Measurements from ENCODE around the gene NCOA3.

NCOA3 gene

DNA sequence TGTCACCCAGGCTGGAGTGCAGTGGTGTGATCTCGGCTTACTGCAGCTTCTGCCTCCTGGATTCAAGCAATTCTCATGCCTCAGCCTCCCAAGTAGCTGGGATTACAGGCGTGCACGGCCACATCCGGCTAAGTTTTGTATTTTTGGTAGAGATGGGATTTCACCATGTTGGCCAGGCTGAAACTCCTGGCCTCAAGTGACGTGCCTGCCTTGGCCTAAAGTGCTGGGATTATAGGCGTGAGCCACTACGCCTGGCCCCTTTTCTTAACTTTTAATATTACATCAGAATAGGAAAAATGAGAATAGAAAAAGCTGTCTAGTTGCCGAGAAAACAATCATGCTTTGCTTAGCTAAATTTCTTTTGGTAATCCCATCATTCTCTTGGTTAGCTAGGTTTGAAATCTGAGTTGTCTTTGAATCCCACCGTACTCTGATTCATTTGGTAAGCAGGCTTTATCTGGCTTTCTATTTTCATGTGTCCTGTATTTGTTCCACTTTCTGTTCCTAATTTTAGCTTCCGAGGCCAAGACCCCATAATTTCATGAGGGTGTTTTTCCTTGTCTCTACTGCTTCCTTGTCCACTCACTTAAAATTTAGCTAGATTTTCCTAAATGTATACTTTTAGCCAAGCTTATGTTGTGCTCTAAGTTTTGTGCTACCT is 83.5 kb downstream of the NCOA3 start:
- H3K4me1 ChIP-seq (ENCODE audit: insufficient read depth, low read length, severe bottlenecking): peaks cover 6% of the 10 kb centered on the region
- peaks cover 11% of the 10 kb centered on the region; the same call in 1 of the 2 replicates for H3F3A ChIP-seq (ENCODE audit: insufficient read depth, low read length)
- H3K9ac ChIP-seq (ENCODE audit: low read length): no peak overlapping the region
- H2AFZ ChIP-seq (ENCODE audit: low read length): no peak overlapping the region
- H3K4me3 ChIP-seq (ENCODE audit: low read depth, low read length, poor library complexity, severe bottlenecking): no peak overlapping the region
- H4K20me1 ChIP-seq (ENCODE audit: insufficient read depth, low read length): 0 out of 2 replicates have a peak, but pooled peaks cover 9% of the 10 kb centered on the region
- H3K4me2 ChIP-seq (ENCODE audit: low read length): no peak overlapping the region
- H3K27me3 ChIP-seq (ENCODE audit: insufficient read depth, low read length): no peaks in the 10 kb centered on the region
- H3K9me3 ChIP-seq (ENCODE audit: low read length): no peaks in the 10 kb centered on the region
- TF ChIP-seq EZH2 (IDR thresholded peaks at IDR 0.05; ENCODE audit: borderline replicate concordance, low read length): no peak
- TF ChIP-seq, protein P1, sequence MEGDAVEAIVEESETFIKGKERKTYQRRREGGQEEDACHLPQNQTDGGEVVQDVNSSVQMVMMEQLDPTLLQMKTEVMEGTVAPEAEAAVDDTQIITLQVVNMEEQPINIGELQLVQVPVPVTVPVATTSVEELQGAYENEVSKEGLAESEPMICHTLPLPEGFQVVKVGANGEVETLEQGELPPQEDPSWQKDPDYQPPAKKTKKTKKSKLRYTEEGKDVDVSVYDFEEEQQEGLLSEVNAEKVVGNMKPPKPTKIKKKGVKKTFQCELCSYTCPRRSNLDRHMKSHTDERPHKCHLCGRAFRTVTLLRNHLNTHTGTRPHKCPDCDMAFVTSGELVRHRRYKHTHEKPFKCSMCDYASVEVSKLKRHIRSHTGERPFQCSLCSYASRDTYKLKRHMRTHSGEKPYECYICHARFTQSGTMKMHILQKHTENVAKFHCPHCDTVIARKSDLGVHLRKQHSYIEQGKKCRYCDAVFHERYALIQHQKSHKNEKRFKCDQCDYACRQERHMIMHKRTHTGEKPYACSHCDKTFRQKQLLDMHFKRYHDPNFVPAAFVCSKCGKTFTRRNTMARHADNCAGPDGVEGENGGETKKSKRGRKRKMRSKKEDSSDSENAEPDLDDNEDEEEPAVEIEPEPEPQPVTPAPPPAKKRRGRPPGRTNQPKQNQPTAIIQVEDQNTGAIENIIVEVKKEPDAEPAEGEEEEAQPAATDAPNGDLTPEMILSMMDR (IDR thresholded peaks at IDR 0.05; ENCODE audit: low read length): no peak
- peaks cover 92% of the 10 kb centered on the region for H3K36me3 ChIP-seq (ENCODE audit: insufficient read depth, low read length)
- H3K79me2 ChIP-seq (ENCODE audit: insufficient read depth, low read length): peaks cover 95% of the 10 kb centered on the region
- H3K27ac ChIP-seq (ENCODE audit: low read depth, low read length, poor library complexity, severe bottlenecking): no peak overlapping the region
- no peaks in the 10 kb centered on the region for H3K9me2 ChIP-seq (ENCODE audit: low read depth, low read length)

DNA sequence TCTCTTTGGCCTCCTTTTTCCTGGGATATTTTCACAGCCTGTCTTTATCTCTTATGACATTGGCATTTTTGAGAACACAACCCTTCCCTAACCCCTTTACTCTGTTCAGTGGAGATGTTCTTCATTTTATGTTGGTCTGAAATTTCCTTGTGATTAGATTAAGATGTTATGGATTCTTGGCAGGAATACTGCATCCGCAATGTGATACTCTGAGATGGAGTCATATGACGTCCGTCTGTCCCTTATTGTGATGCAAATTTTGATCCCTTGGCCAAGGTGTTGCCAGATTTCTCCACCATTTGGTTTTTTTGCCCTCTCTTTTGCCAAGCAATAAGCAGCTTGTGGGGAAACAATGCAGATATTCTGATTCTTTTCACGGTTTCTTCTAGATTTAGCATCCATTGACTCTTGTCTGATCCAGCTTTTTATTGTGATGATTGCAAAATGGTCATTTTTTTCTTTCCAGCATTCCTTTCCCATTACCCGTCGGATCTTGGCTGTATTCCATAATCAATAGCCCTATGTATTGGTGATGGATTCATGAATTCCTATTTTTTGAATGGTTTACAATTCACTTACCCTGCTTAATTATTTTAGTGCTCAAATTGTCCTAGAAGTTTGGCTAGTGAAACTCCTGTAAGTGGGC is 85.1 kb downstream of the NCOA3 start:
- no peaks in the 10 kb centered on the region for H3K4me1 ChIP-seq (ENCODE audit: insufficient read depth, low read length, severe bottlenecking)
- peaks cover 7% of the 10 kb centered on the region; the same call in 1 of the 2 replicates for H3F3A ChIP-seq (ENCODE audit: insufficient read depth, low read length)
- TF ChIP-seq, protein P1 (IDR thresholded peaks at IDR 0.05; ENCODE audit: low read length): no peak
- no peak for TF ChIP-seq EZH2 (IDR thresholded peaks at IDR 0.05; ENCODE audit: borderline replicate concordance, low read length)
- no peak overlapping the region for H3K4me2 ChIP-seq (ENCODE audit: low read length)
- no peak overlapping the region for H3K9ac ChIP-seq (ENCODE audit: low read length)
- no peaks in the 10 kb centered on the region for H3K27me3 ChIP-seq (ENCODE audit: insufficient read depth, low read length)
- peaks cover 95% of the 10 kb centered on the region for H3K36me3 ChIP-seq (ENCODE audit: insufficient read depth, low read length)
- H2AFZ ChIP-seq (ENCODE audit: low read length): no peak overlapping the region
- no peak overlapping the region for H3K4me3 ChIP-seq (ENCODE audit: low read depth, low read length, poor library complexity, severe bottlenecking)
- no peaks in the 10 kb centered on the region for H3K9me3 ChIP-seq (ENCODE audit: low read length)
- peaks cover 93% of the 10 kb centered on the region for H3K79me2 ChIP-seq (ENCODE audit: insufficient read depth, low read length)
- H3K9me2 ChIP-seq (ENCODE audit: low read depth, low read length): no peaks in the 10 kb centered on the region
- no peak overlapping the region for H3K27ac ChIP-seq (ENCODE audit: low read depth, low read length, poor library complexity, severe bottlenecking)
- 0 out of 2 replicates have a peak, but pooled peaks cover 5% of the 10 kb centered on the region for H4K20me1 ChIP-seq (ENCODE audit: insufficient read depth, low read length)

DNA sequence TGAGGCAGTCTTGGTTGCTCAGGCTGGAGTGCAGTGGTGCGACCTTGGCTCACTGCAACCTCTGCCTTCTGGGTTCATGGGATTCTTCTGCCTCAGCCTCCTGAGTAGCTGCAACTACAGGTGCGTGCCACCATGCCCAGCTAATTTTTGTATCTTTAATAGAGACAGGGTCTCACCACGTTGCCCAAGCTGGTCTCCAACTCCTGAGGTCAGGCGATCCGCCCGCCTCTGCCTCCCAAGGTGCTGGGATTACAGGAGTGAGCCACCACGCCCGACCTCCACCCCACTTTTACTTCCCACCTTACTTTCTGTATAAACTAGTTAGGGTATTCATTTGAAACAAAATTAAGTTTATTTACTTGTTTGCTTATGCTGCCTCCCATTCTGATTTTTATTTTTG is 86.5 kb downstream of the NCOA3 start:
- H3K27me3 ChIP-seq (ENCODE audit: insufficient read depth, low read length): no peaks in the 10 kb centered on the region
- peaks cover 7% of the 10 kb centered on the region; the same call in 1 of the 2 replicates for H3F3A ChIP-seq (ENCODE audit: insufficient read depth, low read length)
- no peak overlapping the region for H3K4me2 ChIP-seq (ENCODE audit: low read length)
- no peak overlapping the region for H3K9ac ChIP-seq (ENCODE audit: low read length)
- peaks cover 91% of the 10 kb centered on the region for H3K79me2 ChIP-seq (ENCODE audit: insufficient read depth, low read length)
- no peak overlapping the region for H3K27ac ChIP-seq (ENCODE audit: low read depth, low read length, poor library complexity, severe bottlenecking)
- H4K20me1 ChIP-seq (ENCODE audit: insufficient read depth, low read length): 0 out of 2 replicates have a peak, but pooled peaks cover 2% of the 10 kb centered on the region
- TF ChIP-seq, protein P1 (IDR thresholded peaks at IDR 0.05; ENCODE audit: low read length): no peak
- no peak for TF ChIP-seq EZH2 (IDR thresholded peaks at IDR 0.05; ENCODE audit: borderline replicate concordance, low read length)
- H3K4me1 ChIP-seq (ENCODE audit: insufficient read depth, low read length, severe bottlenecking): no peaks in the 10 kb centered on the region
- peaks cover 97% of the 10 kb centered on the region for H3K36me3 ChIP-seq (ENCODE audit: insufficient read depth, low read length)
- H3K4me3 ChIP-seq (ENCODE audit: low read depth, low read length, poor library complexity, severe bottlenecking): no peak overlapping the region
- H3K9me3 ChIP-seq (ENCODE audit: low read length): no peaks in the 10 kb centered on the region
- H3K9me2 ChIP-seq (ENCODE audit: low read depth, low read length): no peaks in the 10 kb centered on the region
- no peak overlapping the region for H2AFZ ChIP-seq (ENCODE audit: low read length)

Measured in OCI-LY1 (cell line).